Fibroblast of the conjunctiva (primary cell): Measurements from ENCODE around the gene FRG1.
"Not testable (repeated sequence)": the region's sequence is repeated elsewhere in the genome, so short reads cannot be mapped to it uniquely, and the experiment has no call there.

ENCODE experiments used
- DNase-seq: peaks from one replicate; pipeline ENCODE4 v3.0.0-alpha.2; 2010; ENCODE audit warnings: low read depth

FRG1 gene

GRCh38 chr4:189985651-189986243, 45.1 kb downstream of the FRG1 start:
- not testable (repeated sequence) for DNase-seq

- DNase-seq = no peak
Observed at GRCh38 chr4:189988877-189989431, 48.3 kb downstream of the FRG1 start.

- DNase-seq = not testable (repeated sequence)
Observed at GRCh38 chr4:189989941-189990340, 49.3 kb downstream of the FRG1 start.
